Mesenchymal stem cell (in vitro differentiated cells and primary cell): ENCODE results near the gene MYO9A.
A peak's percentile ranks its signal among the peaks of the same experiment; 100 is the strongest.

Experiments
- DNase-seq: peaks from one replicate; pipeline ENCODE4 v3.0.0-alpha.2; 2013
- H2AFZ ChIP-seq: one replicate; pipeline ENCODE4 v1.6.1; 2013; ENCODE audit warnings: low read depth, mild to moderate bottlenecking, control low read depth, inconsistent platforms, low read length, moderate library complexity
- H2AK5ac ChIP-seq: 2 replicates; pipeline ENCODE4 v1.6.1; 2013; ENCODE audit warnings: low read length, moderate library complexity, mild to moderate bottlenecking, inconsistent platforms; ENCODE audit not compliant: severe bottlenecking
- H2BK120ac ChIP-seq: one replicate; pipeline ENCODE4 v1.6.1; 2013; ENCODE audit warnings: low read depth, mild to moderate bottlenecking, inconsistent platforms, low read length, moderate library complexity
- H2BK12ac ChIP-seq, 2 experiments: one replicate each; pipeline ENCODE4 v1.6.1; 2013; ENCODE audit warnings: inconsistent platforms in 2 of 2, low read length in 2 of 2, mild to moderate bottlenecking in 2 of 2, moderate library complexity in 2 of 2, control low read depth in 1 of 2
- H2BK15ac ChIP-seq: one replicate; pipeline ENCODE4 v1.6.1; 2013; ENCODE audit warnings: mild to moderate bottlenecking, low read depth, inconsistent platforms; ENCODE audit not compliant: poor library complexity, severe bottlenecking
- H2BK5ac ChIP-seq: 2 replicates; pipeline ENCODE4 v1.6.1; 2013; ENCODE audit warnings: low read depth, mild to moderate bottlenecking, low read length, control low read depth, inconsistent platforms; ENCODE audit not compliant: poor library complexity, severe bottlenecking
- H3K14ac ChIP-seq, 2 experiments: one replicate each; pipeline ENCODE4 v1.6.1; 2013; ENCODE audit warnings: inconsistent platforms in 2 of 2, low read length in 2 of 2, control low read depth in 1 of 2, mild to moderate bottlenecking in 1 of 2, moderate library complexity in 1 of 2
- H3K18ac ChIP-seq, 2 experiments: one replicate each; pipeline ENCODE4 v1.6.1; 2013; ENCODE audit warnings: inconsistent platforms in 2 of 2, low read length in 2 of 2, control low read depth in 1 of 2, low read depth in 1 of 2, mild to moderate bottlenecking in 1 of 2
- H3K23ac ChIP-seq, 2 experiments: one replicate each; pipeline ENCODE4 v1.6.1; 2013; ENCODE audit warnings: inconsistent platforms in 2 of 2, low read length in 2 of 2, mild to moderate bottlenecking in 2 of 2, moderate library complexity in 2 of 2, control low read depth in 1 of 2
- H3K27ac ChIP-seq: 2 replicates; pipeline ENCODE4 v1.5.1; 2013; ENCODE audit warnings: mild to moderate bottlenecking, moderate library complexity, low read length, control low read depth, inconsistent platforms; ENCODE audit not compliant: poor library complexity, severe bottlenecking
- H3K27me3 ChIP-seq, 2 experiments: 2 replicates each; pipeline versions ENCODE4 v1.6.1 to v1.7.0; 2013; ENCODE audit warnings: low read length in 2 of 2, mild to moderate bottlenecking in 2 of 2, moderate library complexity in 2 of 2, control low read depth in 1 of 2, inconsistent platforms in 1 of 2; ENCODE audit not compliant: control insufficient read depth in 1 of 2, insufficient read depth in 1 of 2
- H3K36me3 ChIP-seq, 2 experiments: 2 replicates each; pipeline versions ENCODE4 v1.6.1 to v1.7.0; 2013; ENCODE audit warnings: low read length in 2 of 2, control low read depth in 1 of 2, inconsistent platforms in 1 of 2, low read depth in 1 of 2, mild to moderate bottlenecking in 1 of 2; ENCODE audit not compliant: insufficient read depth in 2 of 2, control insufficient read depth in 1 of 2
- H3K4ac ChIP-seq, 2 experiments: one replicate each; pipeline ENCODE4 v1.6.1; 2013; ENCODE audit warnings: inconsistent platforms in 2 of 2, low read length in 2 of 2, mild to moderate bottlenecking in 2 of 2, moderate library complexity in 2 of 2, control low read depth in 1 of 2, low read depth in 1 of 2
- H3K4me1 ChIP-seq: 2 replicates; pipeline ENCODE4 v1.6.1; 2013; ENCODE audit warnings: low read depth, low read length, control low read depth; ENCODE audit not compliant: control insufficient read depth, insufficient read depth
- H3K4me2 ChIP-seq: 2 replicates; pipeline ENCODE4 v1.6.1; 2013; ENCODE audit warnings: low read length, mild to moderate bottlenecking, inconsistent platforms; ENCODE audit not compliant: poor library complexity, severe bottlenecking
- H3K4me3 ChIP-seq, 2 experiments: 2 replicates each; pipeline versions ENCODE4 v1.5.1 to v1.7.0; 2013; ENCODE audit warnings: low read length in 2 of 2, mild to moderate bottlenecking in 2 of 2, control low read depth in 1 of 2, low read depth in 1 of 2; ENCODE audit not compliant: insufficient read depth in 1 of 2
- H3K79me1 ChIP-seq: replicated peaks from 2 replicates; pipeline ENCODE4 v1.6.1; 2013; ENCODE audit warnings: mild to moderate bottlenecking, control low read depth, low read length, inconsistent platforms; ENCODE audit not compliant: poor library complexity, severe bottlenecking
- H3K9ac ChIP-seq: 2 replicates; pipeline ENCODE4 v1.7.0; 2013; ENCODE audit warnings: mild to moderate bottlenecking, low read length, moderate library complexity
- H3K9me3 ChIP-seq: 2 replicates; pipeline ENCODE4 v1.7.0; 2013; ENCODE audit warnings: mild to moderate bottlenecking, low read length; ENCODE audit not compliant: control insufficient read depth
- H4K8ac ChIP-seq: one replicate; pipeline ENCODE4 v1.6.1; 2013; ENCODE audit warnings: inconsistent platforms, mild to moderate bottlenecking, low read length, moderate library complexity
- H4K91ac ChIP-seq: one replicate; pipeline ENCODE4 v1.6.1; 2013; ENCODE audit warnings: mild to moderate bottlenecking, low read length, inconsistent platforms
- WGBS: methylation state at CpG from one replicate; pipeline ENCODE4 v1.1.7; 2013; ENCODE audit warnings: mixed read lengths; 5-methylcytosine and 5-hydroxymethylcytosine counted together

MYO9A gene

DNA sequence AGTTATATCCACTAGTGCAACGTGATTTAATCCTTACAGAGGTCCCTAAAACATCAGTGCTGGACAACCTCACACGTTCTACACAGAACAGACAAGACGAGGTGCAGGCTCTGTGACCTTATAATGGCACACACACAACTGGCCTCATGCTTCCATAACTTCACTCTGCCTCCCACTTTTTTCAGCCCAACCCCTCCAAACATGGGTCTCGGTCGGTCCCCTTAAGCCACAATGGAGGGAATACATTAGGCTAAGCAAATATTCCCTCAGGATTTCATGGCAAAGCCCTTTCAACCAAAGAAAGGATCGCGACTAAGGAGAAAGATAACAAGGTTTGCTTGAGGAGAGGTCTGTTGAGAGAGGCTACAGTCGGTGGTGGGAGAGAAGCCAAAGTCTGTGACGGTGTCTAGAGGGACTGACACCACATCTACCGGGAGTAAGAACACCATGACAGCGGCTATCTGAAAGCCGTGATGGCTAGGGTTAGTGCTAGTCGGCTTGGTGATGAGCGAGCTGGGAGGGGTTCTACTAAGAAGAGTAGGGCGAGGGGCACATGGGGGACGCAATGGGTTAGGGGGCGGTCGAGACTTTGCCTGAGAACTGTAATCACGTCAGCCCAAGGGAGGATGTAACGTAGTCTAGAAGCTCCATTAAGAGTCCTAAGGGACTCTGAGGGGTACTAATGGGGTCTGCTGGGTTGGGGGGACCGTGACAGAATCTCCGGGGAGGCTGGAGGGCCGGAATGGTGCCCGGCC, 1.0 kb downstream of the MYO9A start:
- H3K27ac ChIP-seq = peak overlapping the region; percentile 62
- peak overlapping the region; percentile 10 for H2BK5ac ChIP-seq
- H2AFZ ChIP-seq = peak overlapping the region; percentile 20
- peak overlapping the region in 1 of 2 experiments; percentile 17 for H3K4ac ChIP-seq
- peak overlapping the region; percentile 6 to 58 for H3K18ac ChIP-seq
- no peaks in the 10 kb centered on the region for H3K4me1 ChIP-seq
- H3K79me1 ChIP-seq = peaks cover 16% of the 10 kb centered on the region
- H2BK120ac ChIP-seq = no peak overlapping the region
- no peaks in the 10 kb centered on the region for H3K9me3 ChIP-seq
- H3K36me3 ChIP-seq = no peaks in the 10 kb centered on the region
- no peak for DNase-seq
- H3K4me2 ChIP-seq = peak overlapping the region; percentile 83
- no peak overlapping the region for H3K14ac ChIP-seq
- no peak overlapping the region for H2AK5ac ChIP-seq
- H2BK15ac ChIP-seq = no peak overlapping the region
- H4K8ac ChIP-seq = no peak overlapping the region
- H2BK12ac ChIP-seq = no peak overlapping the region
- 2% methylated on average over 24 of the region's 24 CpGs for WGBS
- peak overlapping the region; percentile 92 for H3K9ac ChIP-seq
- H3K23ac ChIP-seq = no peak overlapping the region
- no peak overlapping the region for H4K91ac ChIP-seq
- no peaks in the 10 kb centered on the region for H3K27me3 ChIP-seq
- H3K4me3 ChIP-seq = peak overlapping the region; percentile 93 to 97

DNA sequence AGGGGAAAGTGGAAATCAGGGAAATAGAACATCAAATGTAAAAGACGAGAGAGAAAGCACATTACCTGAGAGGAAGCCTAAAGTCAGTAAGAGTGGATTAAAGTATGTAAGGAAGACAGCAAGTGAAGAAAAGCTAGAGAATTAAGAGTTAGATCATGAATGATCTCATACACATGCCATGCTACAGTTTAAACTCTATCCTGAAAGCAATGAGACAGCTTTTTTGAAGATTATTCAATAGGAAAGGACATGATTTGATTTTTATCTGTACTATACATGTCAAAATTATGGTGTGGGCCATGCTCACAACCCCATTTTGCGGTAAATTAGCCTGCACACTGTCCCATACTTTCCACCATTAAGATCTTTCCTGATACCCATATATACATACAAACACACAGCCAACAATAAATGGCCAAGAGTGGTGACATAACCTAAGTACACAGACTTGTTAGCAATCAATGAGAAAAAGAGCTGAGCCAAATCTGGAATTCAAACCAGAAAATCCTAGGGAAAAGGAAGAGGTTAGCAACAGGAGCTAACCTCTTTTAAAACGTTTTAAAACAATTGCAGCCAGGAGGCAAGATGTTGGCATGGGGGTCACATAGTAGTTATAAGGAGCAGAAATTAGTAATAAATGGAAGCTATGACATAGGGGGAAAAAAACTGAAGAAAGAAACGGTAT, 4.5 kb downstream of the MYO9A start:
- Histone ChIP-seq H2BK120ac (no peak overlapping the region), H3K4ac (no peak overlapping the region), H2AFZ (no peak overlapping the region), H3K27ac (no peak overlapping the region), H3K4me1 (no peaks in the 10 kb centered on the region), H2BK12ac (no peak overlapping the region), H2BK5ac (no peak overlapping the region), H2AK5ac (no peak overlapping the region), H3K36me3 (no peaks in the 10 kb centered on the region), H3K14ac (no peak overlapping the region), H3K4me2 (no peak overlapping the region), H3K27me3 (no peaks in the 10 kb centered on the region), H3K9ac (peak overlapping the region; percentile 36), H3K4me3 (no peak overlapping the region), H2BK15ac (no peak overlapping the region), H3K9me3 (no peaks in the 10 kb centered on the region), H3K79me1 (peaks cover 8% of the 10 kb centered on the region), H4K91ac (no peak overlapping the region), H3K18ac (no peak overlapping the region), H4K8ac (no peak overlapping the region), H3K23ac (no peak overlapping the region)
- DNase-seq = no peak
- WGBS = 91% methylated on average over 4 of the region's 4 CpGs

DNA sequence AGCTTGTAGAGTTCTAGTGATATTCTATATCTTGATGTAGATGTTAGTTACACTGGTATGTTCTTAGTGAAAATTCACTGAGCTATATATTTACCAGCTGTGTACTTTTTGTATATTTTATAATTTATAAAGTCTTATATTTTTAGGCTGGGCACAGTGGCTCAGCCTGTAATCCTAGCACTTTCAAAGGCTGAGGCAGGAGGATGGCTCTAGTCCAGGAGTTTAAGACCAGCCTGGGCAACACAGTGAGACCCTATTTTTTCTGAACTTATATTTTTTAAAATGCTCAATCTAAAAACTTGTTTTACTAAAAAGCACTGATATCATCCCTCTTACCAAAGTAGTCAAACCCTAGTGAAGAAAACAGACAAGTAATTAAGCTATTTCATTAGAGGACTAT, 5.1 kb downstream of the MYO9A start:
- H3K36me3 ChIP-seq = no peaks in the 10 kb centered on the region
- no peak overlapping the region for H3K18ac ChIP-seq
- H3K14ac ChIP-seq = no peak overlapping the region
- H2BK15ac ChIP-seq = no peak overlapping the region
- H3K79me1 ChIP-seq = peaks cover 8% of the 10 kb centered on the region
- no peak overlapping the region for H4K8ac ChIP-seq
- H3K9me3 ChIP-seq = no peaks in the 10 kb centered on the region
- H2AK5ac ChIP-seq = no peak overlapping the region
- H2BK5ac ChIP-seq = no peak overlapping the region
- no peaks in the 10 kb centered on the region for H3K27me3 ChIP-seq
- H4K91ac ChIP-seq = no peak overlapping the region
- no peak overlapping the region for H3K4me3 ChIP-seq
- no peak overlapping the region for H3K4me2 ChIP-seq
- peak overlapping the region; percentile 36 for H3K9ac ChIP-seq
- no peaks in the 10 kb centered on the region for H3K4me1 ChIP-seq
- no peak for DNase-seq
- no peak overlapping the region for H3K27ac ChIP-seq
- no peak overlapping the region for H2BK12ac ChIP-seq
- H2BK120ac ChIP-seq = no peak overlapping the region
- H3K4ac ChIP-seq = no peak overlapping the region
- H3K23ac ChIP-seq = no peak overlapping the region
- H2AFZ ChIP-seq = no peak overlapping the region

DNA sequence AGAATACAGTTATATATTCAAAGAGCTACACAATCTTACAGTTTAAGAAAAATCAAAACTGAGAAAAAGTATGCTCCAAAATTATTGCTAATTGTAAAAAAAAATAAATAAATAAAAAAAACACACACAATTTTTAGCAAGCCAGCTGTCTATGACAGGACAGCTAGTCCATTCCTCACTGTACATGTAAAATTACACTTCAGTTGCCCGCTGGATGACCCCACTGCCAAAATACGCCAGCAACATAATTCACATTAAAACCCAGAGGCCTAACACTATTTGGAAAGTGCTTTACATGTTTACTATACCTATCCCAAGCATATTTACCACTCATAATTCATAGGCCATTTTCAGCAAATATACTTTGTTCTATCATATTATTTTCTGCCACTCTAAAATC, 5.8 kb downstream of the MYO9A start:
- no peak overlapping the region for H3K4me3 ChIP-seq
- no peak overlapping the region for H4K8ac ChIP-seq
- DNase-seq = no peak
- peaks cover 8% of the 10 kb centered on the region for H3K79me1 ChIP-seq
- H3K27ac ChIP-seq = no peak overlapping the region
- peak overlapping the region; percentile 15 for H3K9ac ChIP-seq
- no peaks in the 10 kb centered on the region for H3K9me3 ChIP-seq
- H3K36me3 ChIP-seq = no peaks in the 10 kb centered on the region
- H4K91ac ChIP-seq = no peak overlapping the region
- H3K18ac ChIP-seq = no peak overlapping the region
- no peak overlapping the region for H2BK5ac ChIP-seq
- peaks cover 2% of the 10 kb centered on the region for H3K4me1 ChIP-seq
- no peak overlapping the region for H2BK120ac ChIP-seq
- H3K23ac ChIP-seq = no peak overlapping the region
- H3K27me3 ChIP-seq = no peaks in the 10 kb centered on the region
- H2BK15ac ChIP-seq = no peak overlapping the region
- no peak overlapping the region for H2BK12ac ChIP-seq
- WGBS = 95% methylated on average over 2 of the region's 2 CpGs
- H2AK5ac ChIP-seq = no peak overlapping the region
- no peak overlapping the region for H2AFZ ChIP-seq
- no peak overlapping the region for H3K14ac ChIP-seq
- no peak overlapping the region for H3K4ac ChIP-seq
- H3K4me2 ChIP-seq = no peak overlapping the region
